NOMO-1 (cell line): ENCODE measurements around the gene CCDC57.
A peak's percentile ranks its signal among the peaks of the same experiment; 100 is the strongest.
"Not testable (repeated sequence)": the region's sequence is repeated elsewhere in the genome, so short reads cannot be mapped to it uniquely, and the experiment has no call there.

Source experiments
- DNase-seq, 2 experiments: peaks; one replicate each; lab custom pipeline; 2025; ENCODE audit not compliant: unreplicated experiment in 2 of 2; lab: John Stamatoyannopoulos, UW

The CCDC57 gene

GRCh38 chr17:82156284-82156925, 56.2 kb downstream of the CCDC57 start:
- DNase-seq = no peak

GRCh38 chr17:82155606-82156005, 57.0 kb downstream of the CCDC57 start:
- no peak for DNase-seq

- DNase-seq = no peak
Observed at GRCh38 chr17:82154881-82155331, 57.7 kb downstream of the CCDC57 start.

- peak; percentile 66 to 83 for DNase-seq
Observed at GRCh38 chr17:82153745-82154375, 58.8 kb downstream of the CCDC57 start.

- no peak for DNase-seq
Observed at GRCh38 chr17:82153295-82153691, 59.3 kb downstream of the CCDC57 start.

- DNase-seq = no peak
Observed at GRCh38 chr17:82152556-82153294, 59.9 kb downstream of the CCDC57 start.

- DNase-seq = no peak
Observed at GRCh38 chr17:82152114-82152513, 60.5 kb downstream of the CCDC57 start.

- DNase-seq = no peak
Observed at GRCh38 chr17:82151106-82151957, 61.3 kb downstream of the CCDC57 start.

GRCh38 chr17:82149401-82150099, 63.1 kb downstream of the CCDC57 start:
- no peak for DNase-seq

- DNase-seq = no peak
Observed at GRCh38 chr17:82148997-82149396, 63.6 kb downstream of the CCDC57 start.

- DNase-seq = no peak
Observed at GRCh38 chr17:82148011-82148410, 64.6 kb downstream of the CCDC57 start.

GRCh38 chr17:82146663-82147654, 65.7 kb downstream of the CCDC57 start:
- no peak for DNase-seq

- DNase-seq = no peak
Observed at GRCh38 chr17:82145550-82146155, 67.0 kb downstream of the CCDC57 start.

GRCh38 chr17:82143333-82143732, 69.3 kb downstream of the CCDC57 start:
- DNase-seq = no peak

GRCh38 chr17:82139961-82140360, 72.7 kb downstream of the CCDC57 start:
- DNase-seq = not testable (repeated sequence)

GRCh38 chr17:82138511-82138992, 74.1 kb downstream of the CCDC57 start:
- DNase-seq = no peak

- DNase-seq = peak in 1 of 2 experiments; percentile 9
Observed at GRCh38 chr17:82134101-82134500, 78.5 kb downstream of the CCDC57 start.

- DNase-seq = peak in 1 of 2 experiments; percentile 41
Observed at GRCh38 chr17:82133166-82133953, 79.3 kb downstream of the CCDC57 start.
